Activated CD4-positive, alpha-beta T cell treated with anti-CD3 and anti-CD28 coated beads for 1 hour (primary cell): ENCODE data around the gene WDR90.
"Not testable (repeated sequence)": the region's sequence is repeated elsewhere in the genome, so short reads cannot be mapped to it uniquely, and the experiment has no call there.

Source experiments
- DNase-seq: peaks from one replicate; pipeline ENCODE4 v3.0.0-alpha.2; 2020

Gene WDR90

GRCh38 chr16:678209-678857 lies 29.2 kb downstream of the WDR90 start:
- DNase-seq, result no peak

DNA sequence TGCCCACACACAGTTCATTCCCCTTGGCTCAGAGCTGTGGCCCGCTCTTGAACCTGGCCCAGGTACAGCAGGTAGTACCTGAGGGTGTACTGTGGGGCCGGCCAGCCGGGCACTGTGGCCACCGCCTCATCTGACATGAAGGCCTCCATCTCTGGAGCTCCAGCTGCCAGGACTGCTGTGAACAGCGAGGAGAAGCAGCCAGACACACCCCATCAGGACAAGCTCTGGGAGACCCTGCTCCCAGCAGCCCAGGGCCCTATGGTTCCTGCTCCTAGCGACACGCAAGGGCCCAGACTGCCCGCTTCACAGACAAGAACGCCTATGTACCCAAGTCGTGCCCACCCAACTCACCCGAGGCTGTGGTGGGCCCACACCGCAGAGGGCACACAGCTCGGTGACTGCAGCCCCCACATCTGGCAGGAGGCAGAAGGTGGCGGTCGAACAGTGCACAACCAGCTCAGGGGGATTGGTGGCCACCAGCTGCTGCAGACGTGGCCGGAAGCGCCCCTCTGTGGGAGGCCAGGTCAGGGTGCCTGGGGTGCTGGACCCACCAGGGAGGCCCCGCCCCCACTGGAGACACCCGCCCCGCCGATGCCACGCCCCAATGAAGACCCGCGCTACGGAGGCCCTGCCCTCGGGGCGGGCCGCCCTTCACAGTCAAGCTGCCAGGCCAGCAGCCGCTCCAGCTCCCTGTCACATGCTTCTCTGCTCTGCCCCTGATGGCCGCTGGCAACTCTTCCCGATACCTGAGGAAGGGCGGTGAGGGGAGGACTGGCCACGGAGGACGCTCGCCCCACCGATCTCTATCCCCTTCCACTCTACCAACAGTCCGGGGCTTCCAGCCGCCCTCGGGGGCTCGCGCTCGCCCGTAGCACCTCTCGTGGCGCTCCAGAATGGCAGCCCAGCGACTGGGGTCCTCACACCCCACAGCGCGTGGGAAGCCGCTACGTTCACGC lies 30.0 kb downstream of the WDR90 start:
- no peak for DNase-seq

GRCh38 chr16:679814-680624 lies 30.9 kb downstream of the WDR90 start, which contains the start of gene STUB1:
Gene STUB1, plus strand, starts transcription at chr16:680410. Its CDS starts 116 bp downstream, at chr16:680526.
- peak; percentile 82 for DNase-seq

GRCh38 chr16:680625-680945 lies 31.4 kb downstream of the WDR90 start:
- no peak for DNase-seq

- DNase-seq, result no peak
Measured at GRCh38 chr16:680967-681745, 32.0 kb downstream of the WDR90 start.

GRCh38 chr16:681746-682427 lies 32.7 kb downstream of the WDR90 start:
- DNase-seq, result no peak

DNA sequence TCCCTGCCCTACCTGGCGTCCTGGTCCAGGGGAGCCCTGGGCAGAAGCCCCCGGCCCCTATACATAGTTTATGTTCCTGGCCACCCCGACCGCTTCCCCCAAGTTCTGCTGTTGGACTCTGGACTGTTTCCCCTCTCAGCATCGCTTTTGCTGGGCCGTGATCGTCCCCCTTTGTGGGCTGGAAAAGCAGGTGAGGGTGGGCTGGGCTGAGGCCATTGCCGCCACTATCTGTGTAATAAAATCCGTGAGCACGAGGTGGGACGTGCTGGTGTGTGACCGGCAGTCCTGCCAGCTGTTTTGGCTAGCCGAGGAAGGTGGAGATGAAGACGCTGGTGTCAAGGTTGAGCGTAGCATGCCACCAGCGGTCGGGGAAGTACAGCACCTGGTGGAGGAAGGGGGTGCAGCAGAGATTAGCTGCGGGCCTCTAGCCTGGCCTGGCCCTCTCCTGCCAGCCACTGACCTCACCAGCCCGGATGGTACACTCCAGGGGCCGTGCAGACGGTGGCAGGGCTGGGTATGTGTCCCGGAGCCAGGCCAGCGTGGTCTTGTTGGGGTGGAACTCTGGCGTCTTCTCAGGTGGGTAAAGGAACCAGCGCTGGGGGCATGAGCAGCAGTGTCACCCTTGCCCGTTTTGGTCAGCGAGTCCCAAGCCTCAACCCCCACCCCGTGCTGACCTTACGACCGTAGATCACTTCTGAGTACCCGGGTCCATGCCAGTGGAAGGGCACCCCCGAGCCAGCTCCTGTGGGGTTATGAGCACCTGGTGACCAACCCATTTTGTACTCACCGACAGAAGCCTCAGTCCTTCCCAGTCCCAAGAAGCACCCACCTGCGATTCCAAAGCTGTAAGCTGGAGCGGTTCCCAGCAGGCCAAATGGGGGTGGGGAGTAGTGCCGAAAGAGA lies 33.6 kb downstream of the WDR90 start:
- DNase-seq, result no peak

DNA sequence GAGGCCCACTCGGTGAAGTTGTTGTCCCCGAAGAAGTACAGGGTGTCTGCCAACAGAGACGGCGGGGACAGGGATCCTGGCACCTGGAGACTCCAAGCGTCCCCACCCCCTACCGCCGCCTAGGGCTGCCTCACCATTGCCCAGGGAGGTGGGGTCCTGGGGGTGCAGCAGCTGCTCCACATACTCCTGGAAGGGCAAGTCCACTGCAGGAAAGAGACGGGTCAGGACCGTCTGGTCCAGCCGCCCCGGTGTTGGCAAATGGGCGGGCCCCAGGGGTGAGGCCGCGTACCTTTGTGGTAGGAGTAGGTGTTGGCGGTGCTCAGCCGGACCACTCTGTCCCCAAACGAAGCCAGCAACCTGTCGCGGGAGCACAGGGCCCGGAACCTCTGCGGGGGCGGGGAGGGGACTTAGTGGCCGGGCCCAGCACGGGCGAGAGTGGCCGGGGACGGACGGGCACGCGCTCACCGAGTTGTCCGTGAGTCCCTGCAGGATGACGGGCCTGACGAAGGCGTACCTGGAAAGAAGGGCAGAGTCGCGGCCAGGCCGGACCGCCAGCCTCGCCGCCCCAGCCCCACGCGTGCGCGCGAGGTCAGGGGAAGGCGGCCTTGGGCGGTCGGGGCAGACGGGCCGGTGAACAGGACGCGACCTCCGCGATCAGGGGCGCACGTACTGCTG lies 34.4 kb downstream of the WDR90 start:
- DNase-seq, result no peak

DNA sequence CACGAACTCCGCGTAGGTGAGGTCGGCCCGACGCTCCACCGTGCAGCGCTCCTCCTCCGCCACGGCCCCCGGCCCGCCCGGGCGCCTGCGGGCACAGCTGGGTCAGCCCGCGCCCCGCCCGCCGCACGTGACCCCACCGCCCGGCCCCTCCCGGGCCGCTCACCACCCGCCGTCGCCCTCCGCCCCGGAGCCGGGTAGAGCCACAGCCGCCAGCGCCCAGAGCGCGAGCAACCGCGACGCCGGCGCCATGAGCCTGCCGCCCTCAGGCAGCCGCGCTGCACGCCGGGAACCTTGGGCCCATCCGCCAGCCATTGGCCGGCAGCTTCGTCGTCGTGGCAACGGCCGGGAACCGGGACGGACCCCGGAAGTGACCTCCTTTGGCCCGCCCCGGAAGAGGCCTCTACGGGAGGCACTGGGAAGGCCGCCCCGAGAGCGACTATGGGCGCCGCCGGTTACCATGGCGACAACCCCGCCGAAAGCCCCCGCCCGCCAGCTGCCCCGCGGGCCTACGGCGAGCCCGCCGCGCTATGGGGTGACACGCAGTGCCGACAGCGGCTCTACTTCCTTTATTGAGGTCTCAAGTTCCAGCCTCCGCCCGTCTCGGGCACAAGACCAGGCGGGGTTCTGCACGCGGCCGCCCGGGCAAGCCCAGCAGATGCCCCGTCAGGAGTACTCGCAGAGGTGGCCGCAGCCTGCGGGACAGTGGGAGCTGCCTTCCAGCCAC lies 35.1 kb downstream of the WDR90 start, which contains the start of gene JMJD8:
JMJD8 (minus strand) TSS at position 264 of the 724 bp plus-strand sequence; CDS start at position 249, 15 bp downstream.
- DNase-seq, result peak; percentile 94

DNA sequence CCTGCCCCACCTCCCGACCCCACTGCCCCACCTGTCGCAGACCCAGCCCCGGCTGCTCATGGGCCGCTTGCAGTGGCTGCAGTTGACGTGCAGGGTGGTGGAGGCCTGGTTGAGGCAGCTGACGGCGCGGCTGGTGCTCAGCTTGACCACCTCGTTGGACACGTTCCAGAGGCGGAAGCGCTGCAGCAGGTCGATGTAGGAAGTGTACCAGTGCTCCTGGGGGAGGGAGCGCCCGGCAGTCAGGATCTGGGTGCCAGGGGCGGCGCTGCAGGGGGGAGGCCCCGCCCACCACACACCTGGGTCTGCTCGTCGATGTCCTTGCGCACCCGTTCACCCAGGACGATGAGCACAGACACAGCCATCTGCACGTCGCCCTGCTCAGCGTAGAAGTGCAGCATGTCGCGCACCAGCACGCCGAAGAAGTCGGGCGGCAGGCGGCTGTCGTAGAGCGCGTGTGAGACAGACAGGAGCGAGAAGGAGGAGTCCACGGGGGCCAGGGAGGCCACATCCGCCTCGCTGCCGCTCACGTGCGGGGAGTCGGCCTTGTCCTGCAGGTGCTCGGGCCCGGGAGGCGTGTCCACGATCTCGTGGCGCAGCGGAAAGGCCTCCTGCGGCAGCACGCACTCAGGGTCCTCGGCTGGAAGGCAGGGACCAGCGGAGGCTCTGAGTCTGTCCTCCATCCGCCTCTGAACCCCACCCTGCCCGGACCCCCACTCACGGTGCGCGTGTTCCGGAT lies 36.0 kb downstream of the WDR90 start:
- DNase-seq, result no peak

DNA sequence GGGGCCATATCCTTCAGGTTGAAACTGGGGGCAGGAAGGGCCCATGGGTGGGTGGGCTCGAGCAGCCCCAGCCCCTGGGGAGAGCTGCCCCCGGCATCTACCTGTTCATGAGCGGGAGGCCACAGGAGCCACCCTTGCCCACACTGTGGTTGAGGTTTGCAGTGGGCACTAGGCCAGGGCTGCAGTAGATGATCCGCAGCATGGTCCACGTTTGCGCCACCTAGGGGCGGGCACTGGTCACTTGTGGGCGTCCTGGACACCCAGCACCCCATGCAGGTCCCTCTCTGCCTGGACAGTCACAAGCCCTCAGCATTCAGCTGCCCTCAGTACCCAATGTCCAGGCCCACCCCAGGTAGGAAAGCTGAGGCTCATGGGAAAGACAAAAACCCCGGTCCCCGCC lies 36.8 kb downstream of the WDR90 start:
- DNase-seq, result no peak

- no peak for DNase-seq
Measured at GRCh38 chr16:686459-687260, 37.5 kb downstream of the WDR90 start.

- DNase-seq, result no peak
Measured at GRCh38 chr16:687499-687898, 38.3 kb downstream of the WDR90 start.

- no peak for DNase-seq
Measured at GRCh38 chr16:689175-689897, 40.2 kb downstream of the WDR90 start.

- DNase-seq, result not testable (repeated sequence)
Measured at GRCh38 chr16:691242-691641, 42.1 kb downstream of the WDR90 start.

GRCh38 chr16:692356-693108 lies 43.4 kb downstream of the WDR90 start:
- DNase-seq, result no peak
